ENCODE results near the gene RASGRF2. TPM values are rescaled to one million over a fixed set of nuclear protein-coding genes. Genes with fewer than 3 reads are reported as not detected.

The RASGRF2 gene
- total RNA-seq, 2 donors from 2014 or later: 6.9 to 13.9 TPM

GRCh38 chr5:80961376-80962281, 1.5 kb downstream of the RASGRF2 start:
- TF ChIP-seq CTCF (IDR thresholded peaks at IDR 0.05): no peak
- no peaks in the 10 kb centered on the region for H3K36me3 ChIP-seq
- no peaks in the 10 kb centered on the region for H3K9me3 ChIP-seq
- H3K4me1 ChIP-seq (ENCODE audit: control insufficient read depth in 1 of 2, low read depth in 2 of 2): peaks cover 0 to 6% of the 10 kb centered on the region in 2 donors
- H3K4me3 ChIP-seq: peak overlapping the region; percentile 70
- no peak for DNase-seq (ENCODE audit: low spot score)
- H3K27me3 ChIP-seq (replicated peaks; ENCODE audit: insufficient read depth): no peaks in the 10 kb centered on the region
- ATAC-seq (ENCODE audit: insufficient number of reproducible peaks, low FRiP score, low read depth): no peak
- peak overlapping the region in 1 of 2 donors; percentile 67 for H3K27ac ChIP-seq

- Histone ChIP-seq H3K27ac (no peak overlapping the region), H3K27me3 (replicated peaks; ENCODE audit: insufficient read depth) (no peaks in the 10 kb centered on the region), H3K36me3 (no peaks in the 10 kb centered on the region), H3K9me3 (no peaks in the 10 kb centered on the region), H3K4me3 (peak overlapping the region; percentile 32), H3K4me1 (ENCODE audit: control insufficient read depth in 1 of 2, low read depth in 2 of 2) (peaks cover 0 to 6% of the 10 kb centered on the region in 2 donors)
- no peak for TF ChIP-seq CTCF (IDR thresholded peaks at IDR 0.05)
- ATAC-seq (ENCODE audit: insufficient number of reproducible peaks, low FRiP score, low read depth) (no peak), DNase-seq (ENCODE audit: low spot score) (no peak)
These were observed 2.7 kb downstream of the RASGRF2 start for GRCh38 chr5:80962630-80963520.

GRCh38 chr5:80963521-80963895, 3.3 kb downstream of the RASGRF2 start:
- TF ChIP-seq CTCF (IDR thresholded peaks at IDR 0.05): no peak
- no peak for ATAC-seq (ENCODE audit: insufficient number of reproducible peaks, low FRiP score, low read depth)
- peak overlapping the region; percentile 32 for H3K4me3 ChIP-seq

GRCh38 chr5:80963966-80964481, 3.9 kb downstream of the RASGRF2 start:
- Histone ChIP-seq H3K4me3 (no peak overlapping the region), H3K9me3 (no peaks in the 10 kb centered on the region), H3K36me3 (no peaks in the 10 kb centered on the region), H3K4me1 (ENCODE audit: control insufficient read depth in 1 of 2, low read depth in 2 of 2) (peaks cover 0 to 6% of the 10 kb centered on the region in 2 donors), H3K27ac (peak overlapping the region in 1 of 2 donors; percentile 17), H3K27me3 (replicated peaks; ENCODE audit: insufficient read depth) (no peaks in the 10 kb centered on the region)
- no peak for TF ChIP-seq CTCF (IDR thresholded peaks at IDR 0.05)
- no peak for DNase-seq (ENCODE audit: low spot score)
- no peak for ATAC-seq (ENCODE audit: insufficient number of reproducible peaks, low FRiP score, low read depth)

More at GRCh38 chr5:80963521-80963895, 3.3 kb downstream of the RASGRF2 start:
- DNase-seq (ENCODE audit: low spot score): no peak
- H3K36me3 ChIP-seq: no peaks in the 10 kb centered on the region
- H3K9me3 ChIP-seq: no peaks in the 10 kb centered on the region
- H3K4me1 ChIP-seq (ENCODE audit: control insufficient read depth in 1 of 2, low read depth in 2 of 2): peaks cover 0 to 6% of the 10 kb centered on the region in 2 donors
- H3K27ac ChIP-seq: no peak overlapping the region
- H3K27me3 ChIP-seq (replicated peaks; ENCODE audit: insufficient read depth): no peaks in the 10 kb centered on the region
